Frontal cortex (tissue), 4 donors: ENCODE data around the gene KRT16. TPM values are rescaled to one million over a fixed set of nuclear protein-coding genes. Genes with fewer than 3 reads are reported as not detected.
"Not testable (repeated sequence)": the region's sequence is repeated elsewhere in the genome, so short reads cannot be mapped to it uniquely, and the experiment has no call there.

Experiments used
- DNase-seq, 2 donors: peaks; one replicate each; pipeline ENCODE4 v3.0.0; 2012; ENCODE audit warnings: low spot score in 2 of 2
- FAIRE-seq: peaks from 2 replicates; lab custom pipeline; 2012; peaks lifted over from hg19 to GRCh38; lab: Jason Lieb, UNC
- total RNA-seq: library from RNA; depleted of rRNA; stranded (reverse); fragments of >200 nt; gene quantifications from one replicate; pipeline ENCODE4 v1.2.3, GENCODE V29; 2014
- donor health status: control.
- donor health status: control.
- donor health status: control.

The KRT16 gene
- total RNA-seq, result not detected

DNA sequence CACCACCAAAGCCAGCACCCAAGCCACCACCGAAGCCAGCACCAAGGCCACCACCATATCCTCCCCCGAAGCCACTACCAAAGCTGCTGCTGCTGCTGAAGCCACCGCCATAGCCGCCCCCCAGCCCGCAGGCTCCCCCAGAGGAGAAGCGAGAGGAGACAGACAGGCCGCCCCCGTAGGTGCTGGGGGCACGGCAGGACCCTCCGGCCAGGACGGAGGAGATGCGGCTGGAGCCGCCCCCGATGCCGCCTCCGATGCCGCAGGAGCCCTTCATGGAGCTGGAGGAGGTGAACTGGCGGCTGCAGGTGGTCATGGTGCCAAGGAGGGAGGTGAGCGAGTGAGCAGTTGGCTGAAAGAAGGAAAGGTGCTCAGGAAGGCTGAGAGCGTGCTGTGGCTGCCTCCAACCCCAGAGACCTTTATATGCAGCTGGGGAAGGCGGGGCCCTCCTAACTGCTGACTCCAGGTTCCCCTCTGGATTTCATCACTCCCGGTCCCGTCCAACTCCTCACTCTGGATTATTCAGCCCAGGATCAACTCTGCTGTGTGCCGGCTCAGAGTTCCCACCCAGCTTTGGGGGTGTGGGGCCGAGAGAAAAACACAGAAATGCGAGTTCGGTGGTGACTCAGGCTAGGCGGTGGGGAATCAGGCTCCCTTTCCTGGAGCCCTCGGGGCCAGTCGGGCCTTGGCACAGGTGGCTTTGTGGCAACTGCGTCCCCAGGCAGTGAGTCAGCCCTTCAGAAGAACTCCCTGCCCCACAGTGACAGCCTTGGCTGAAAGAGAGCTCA, at the start of gene KRT16:
TSS of gene KRT16 (minus strand) at position 392 of the 785 bp plus-strand sequence. CDS start at position 313, 79 bp downstream.
- not testable (repeated sequence) for DNase-seq, FAIRE-seq

DNA sequence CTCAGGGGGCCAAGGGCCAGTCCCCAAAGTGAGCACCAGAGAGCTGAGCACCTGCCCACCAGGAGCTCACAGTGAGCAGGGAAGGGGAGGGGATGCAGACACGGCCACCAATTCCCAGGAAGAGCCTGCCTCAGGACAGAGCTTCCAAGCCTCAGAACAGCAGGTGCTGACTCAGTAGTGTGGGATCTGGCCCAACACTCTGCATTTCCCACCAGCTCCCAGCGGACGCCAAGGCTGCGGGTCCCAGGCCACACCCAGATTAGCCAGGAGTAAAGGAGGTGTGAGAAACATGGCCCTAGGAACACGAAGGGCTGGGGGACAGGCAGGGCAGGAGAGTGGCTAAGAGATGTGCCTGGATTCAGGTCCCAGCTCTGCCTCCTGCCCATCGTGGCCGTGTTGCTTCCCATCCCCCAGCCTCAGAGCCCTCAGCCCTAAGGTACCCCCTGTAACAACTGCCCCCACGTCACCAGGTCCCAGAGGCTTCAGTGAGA, 47.7 kb upstream of the KRT16 start:
- peak in 1 of 2 donors; percentile 1 for DNase-seq
- FAIRE-seq, result no peak

- peak in 1 of 2 donors; percentile 7 for DNase-seq
- FAIRE-seq, result no peak
These were observed 47.1 kb upstream of the KRT16 start for GRCh38 chr17:41659427-41660212.

DNA sequence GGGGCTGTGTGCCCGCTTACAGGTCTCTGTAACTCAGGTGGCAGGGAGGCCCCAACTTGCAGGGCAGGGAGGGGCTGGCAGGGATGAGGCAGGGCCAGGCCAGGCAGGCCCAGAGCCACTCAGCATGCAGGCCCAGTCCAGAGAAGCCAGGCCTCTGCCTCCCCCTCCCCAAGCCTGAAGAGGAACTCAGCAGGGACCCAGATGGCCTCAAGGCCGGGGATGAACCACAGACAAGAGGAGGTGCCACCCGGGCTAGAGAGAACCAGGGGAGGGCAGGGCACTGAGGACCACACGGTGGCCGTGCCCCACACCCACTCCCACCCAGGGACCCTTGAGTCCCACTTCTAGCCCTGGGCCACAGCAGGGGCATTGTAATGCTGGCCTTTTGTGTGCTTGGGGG, 46.3 kb upstream of the KRT16 start:
- peak in 1 of 2 donors; percentile 0 for DNase-seq
- no peak for FAIRE-seq

- DNase-seq (no peak), FAIRE-seq (no peak)
These were observed 45.4 kb upstream of the KRT16 start for GRCh38 chr17:41657936-41658335.

GRCh38 chr17:41657176-41657754, 44.7 kb upstream of the KRT16 start:
- FAIRE-seq (no peak), DNase-seq (no peak)

DNA sequence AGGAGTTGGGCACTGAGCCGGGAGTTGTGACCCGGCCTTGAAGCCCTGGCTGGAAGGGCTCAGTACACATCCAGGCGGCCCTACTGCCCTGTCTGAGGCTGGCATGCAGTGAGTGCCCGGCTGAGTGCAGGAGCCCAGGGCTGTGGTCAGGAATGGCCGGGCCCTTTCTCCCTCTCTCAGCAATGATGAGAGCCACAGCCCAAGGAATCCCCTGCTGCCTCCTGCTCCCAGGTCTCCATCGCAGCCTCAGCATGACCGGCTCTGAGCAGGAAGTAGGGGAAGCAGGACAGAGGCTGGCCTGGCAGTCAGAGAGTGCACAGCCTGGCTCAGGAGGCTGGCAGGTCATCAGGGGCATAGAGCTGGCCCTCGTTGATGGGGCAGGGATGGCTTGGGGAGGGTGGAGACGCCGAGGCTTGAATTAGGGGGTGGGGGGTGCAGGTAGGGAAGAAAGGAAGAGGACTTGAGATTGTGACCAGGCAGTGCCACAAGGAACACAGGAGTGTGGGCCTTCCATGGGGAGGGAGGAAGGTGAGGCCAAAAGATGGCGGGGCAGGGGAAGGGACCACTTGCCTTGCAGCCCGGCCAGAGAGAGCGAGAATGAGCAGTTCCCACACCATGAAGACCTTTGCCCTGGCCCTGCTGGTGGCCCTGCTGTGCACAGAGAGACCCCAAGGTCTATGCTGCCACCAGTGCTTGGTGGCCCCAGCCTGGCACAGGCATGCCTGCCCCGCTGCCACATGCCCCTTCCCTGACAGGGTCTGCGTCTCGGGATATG, 43.9 kb upstream of the KRT16 start:
- FAIRE-seq (no peak), DNase-seq (no peak)

DNA sequence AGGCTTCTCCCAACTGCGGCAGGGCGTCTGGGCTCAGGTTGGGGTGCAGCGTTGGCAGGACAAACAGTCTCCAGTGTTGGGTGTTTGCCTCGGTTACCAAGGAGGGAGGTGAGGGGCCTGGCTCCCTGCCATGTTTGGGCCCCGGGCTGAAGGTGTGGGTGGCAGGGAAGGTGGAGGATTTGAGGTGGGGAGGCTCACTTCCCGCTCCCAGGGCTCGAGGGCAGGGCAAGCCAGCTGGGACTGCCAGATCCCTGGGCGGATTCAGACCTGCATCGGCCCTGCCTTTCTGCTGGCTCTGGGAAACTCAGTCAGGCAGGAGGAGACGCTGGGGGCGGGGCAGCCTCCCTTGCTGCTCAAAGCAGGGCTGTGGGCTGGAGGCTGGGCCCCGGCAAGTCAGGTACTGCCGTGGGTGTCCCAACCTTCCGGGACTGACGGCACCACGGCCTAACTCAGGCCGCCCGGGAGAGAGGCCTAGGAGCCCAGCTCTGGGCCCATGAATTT, 43.1 kb upstream of the KRT16 start:
- DNase-seq (no peak), FAIRE-seq (no peak)

DNA sequence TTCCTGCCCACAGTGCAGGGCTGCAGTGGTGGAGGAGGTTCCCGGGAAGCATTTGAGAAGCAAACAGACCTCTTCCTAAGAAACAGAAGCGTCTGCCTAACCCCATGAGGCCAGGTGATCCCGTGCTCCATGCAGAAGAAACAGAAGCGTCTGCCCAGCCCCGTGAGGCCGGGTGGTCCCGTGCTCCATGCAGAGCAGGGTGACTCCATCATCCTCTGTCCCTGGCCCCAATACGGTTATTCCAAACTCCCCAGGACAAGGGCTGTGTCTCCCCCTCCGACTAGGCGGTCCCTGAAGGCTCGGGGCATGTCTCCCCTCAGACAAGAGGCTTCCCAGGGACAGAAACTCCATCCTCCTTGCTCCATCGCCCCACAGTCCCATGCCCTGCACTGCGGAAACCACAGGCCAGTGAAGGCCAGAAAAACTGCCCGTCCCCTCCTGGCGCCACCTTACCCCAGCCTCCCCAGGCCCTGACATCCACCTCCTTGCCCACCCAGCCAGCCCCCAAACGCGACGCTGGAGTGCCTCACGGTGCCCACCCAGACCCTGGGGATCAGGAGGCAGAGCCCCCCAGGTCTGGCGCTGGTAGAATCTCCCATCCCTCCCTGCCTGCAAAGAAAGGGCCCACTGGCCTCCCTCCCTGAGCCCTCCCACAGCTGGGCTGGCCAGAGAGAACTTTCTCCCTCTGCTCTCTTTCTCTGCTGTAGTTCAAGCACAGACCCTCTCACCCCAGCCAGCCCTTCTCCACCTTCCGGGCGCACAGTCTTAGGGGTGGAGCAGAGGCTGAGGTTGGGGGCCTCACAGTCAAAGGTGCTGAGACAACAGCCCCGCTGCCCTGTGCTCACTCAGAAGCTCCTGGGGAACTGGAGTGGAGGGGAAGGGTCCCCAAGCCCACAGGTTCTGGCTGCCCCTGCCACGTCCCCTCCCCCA, 42.4 kb upstream of the KRT16 start:
- FAIRE-seq (no peak), DNase-seq (no peak)

- FAIRE-seq (no peak), DNase-seq (no peak)
These were observed 41.5 kb upstream of the KRT16 start for GRCh38 chr17:41653892-41654677.

GRCh38 chr17:41653421-41653820, 40.9 kb upstream of the KRT16 start:
- FAIRE-seq (no peak), DNase-seq (no peak)

GRCh38 chr17:41652461-41652970, 39.9 kb upstream of the KRT16 start:
- no peak for FAIRE-seq
- no peak for DNase-seq

- FAIRE-seq (no peak), DNase-seq (peak in 1 of 2 donors; percentile 66)
These were observed 39.3 kb upstream of the KRT16 start for GRCh38 chr17:41651625-41652460.

- no peak for FAIRE-seq
- DNase-seq, result no peak
These were observed 38.4 kb upstream of the KRT16 start for GRCh38 chr17:41650794-41651624.

DNA sequence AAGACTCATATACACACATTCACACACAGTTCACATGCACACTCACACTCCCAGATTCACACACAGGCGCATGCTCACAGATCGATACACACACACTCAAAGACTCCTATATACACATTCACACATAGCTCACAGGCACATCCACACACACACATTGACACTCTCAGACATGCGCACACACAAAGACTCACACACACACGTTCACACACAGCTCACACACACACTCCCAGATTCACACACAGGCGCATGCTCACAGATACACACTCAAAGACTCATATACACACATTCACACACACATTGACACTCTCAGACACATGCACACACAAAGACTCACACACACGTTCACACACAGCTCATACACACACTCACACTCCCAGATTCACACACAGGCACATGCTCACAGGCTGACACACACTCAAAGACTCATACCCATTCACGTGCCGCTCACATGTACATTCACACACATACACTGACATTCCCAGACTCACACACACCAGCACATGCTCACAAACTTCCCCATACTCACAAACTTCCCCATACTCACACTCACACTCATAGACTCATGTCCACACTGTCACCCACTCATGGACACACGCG, 37.5 kb upstream of the KRT16 start:
- FAIRE-seq (no peak), DNase-seq (no peak)
